ENCODE measurements around the gene ROR2.
A peak's percentile ranks its signal among the peaks of the same experiment; 100 is the strongest.

The ROR2 gene

GRCh38 chr9:91857291-91858212 is 92.5 kb downstream of the ROR2 start:
- H3K27ac Mint-ChIP-seq: peak overlapping the region in 1 of 2 donors; percentile 68
- H3K4me3 Mint-ChIP-seq: no peak overlapping the region
- no peaks in the 10 kb centered on the region for H3K4me1 Mint-ChIP-seq
- no peaks in the 10 kb centered on the region for H3K9me3 Mint-ChIP-seq
- no peak for ATAC-seq
- no peak for DNase-seq
- H3K27me3 Mint-ChIP-seq: peaks cover 11% of the 10 kb centered on the region

DNA sequence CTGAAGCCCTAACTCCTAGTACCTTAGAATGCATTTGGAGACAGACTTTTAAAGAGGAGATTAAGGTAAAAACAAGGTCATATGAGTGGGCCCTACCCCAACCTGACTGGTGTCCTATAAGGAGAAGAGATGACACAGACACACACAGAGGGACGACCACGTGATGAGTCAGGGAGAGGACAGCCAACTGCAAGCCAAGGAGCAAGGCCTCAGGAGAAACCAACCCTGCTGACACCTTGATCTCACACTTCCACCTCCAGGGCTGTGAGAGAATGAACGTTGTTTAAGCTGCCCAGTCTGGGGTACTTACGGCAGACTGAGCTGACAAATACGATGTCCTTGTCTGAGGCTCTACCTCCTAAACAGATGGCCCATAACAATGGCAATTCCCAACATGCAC is 93.6 kb downstream of the ROR2 start:
- Mint-ChIP-seq H3K9me3 (no peaks in the 10 kb centered on the region), H3K4me1 (no peaks in the 10 kb centered on the region), H3K27me3 (peaks cover 11% of the 10 kb centered on the region), H3K4me3 (no peak overlapping the region), H3K27ac (no peak overlapping the region)
- DNase-seq: no peak
- no peak for ATAC-seq

- Mint-ChIP-seq H3K9me3 (no peaks in the 10 kb centered on the region), H3K27ac (no peak overlapping the region)
- ATAC-seq: no peak
Observed at GRCh38 chr9:91855196-91855595, 94.8 kb downstream of the ROR2 start.

DNA sequence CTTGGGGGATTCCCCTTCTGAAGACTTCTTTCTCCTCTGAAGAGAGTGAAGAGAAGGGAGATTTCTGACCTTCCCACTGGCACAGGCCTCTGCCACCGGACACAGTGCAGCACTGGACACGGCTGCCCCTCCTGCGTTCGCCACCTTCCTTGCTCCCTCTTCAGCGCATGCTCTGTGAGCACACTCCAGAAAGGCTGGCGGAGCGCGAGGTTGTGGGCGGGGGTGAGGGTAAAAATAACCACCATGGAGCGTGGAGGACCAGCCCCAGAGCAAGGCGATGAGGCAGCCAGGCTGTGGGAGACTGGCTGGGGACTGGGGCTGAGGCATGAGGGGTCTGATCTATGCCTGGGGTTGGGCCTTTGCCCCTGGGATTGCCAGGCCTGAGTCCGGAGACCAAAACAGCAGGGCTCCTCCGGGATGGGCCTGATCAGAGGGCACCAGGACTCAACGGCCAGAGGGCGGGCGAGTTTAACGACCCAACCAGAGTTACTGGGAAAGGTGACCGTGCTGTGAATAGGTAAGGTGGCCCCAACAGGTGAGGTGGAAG is 97.2 kb downstream of the ROR2 start:
- no peak overlapping the region for H3K27ac Mint-ChIP-seq
- H3K4me3 Mint-ChIP-seq: no peak overlapping the region
- no peaks in the 10 kb centered on the region for H3K9me3 Mint-ChIP-seq
- ATAC-seq (peak; percentile 31), DNase-seq (no peak)
- H3K27me3 Mint-ChIP-seq: peaks cover 18% of the 10 kb centered on the region
- H3K4me1 Mint-ChIP-seq: peaks cover under 1% of the 10 kb centered on the region

More at GRCh38 chr9:91855196-91855595, 94.8 kb downstream of the ROR2 start:
- DNase-seq: no peak
- peaks cover 11% of the 10 kb centered on the region for H3K27me3 Mint-ChIP-seq
- no peak overlapping the region for H3K4me3 Mint-ChIP-seq
- H3K4me1 Mint-ChIP-seq: no peaks in the 10 kb centered on the region

DNA sequence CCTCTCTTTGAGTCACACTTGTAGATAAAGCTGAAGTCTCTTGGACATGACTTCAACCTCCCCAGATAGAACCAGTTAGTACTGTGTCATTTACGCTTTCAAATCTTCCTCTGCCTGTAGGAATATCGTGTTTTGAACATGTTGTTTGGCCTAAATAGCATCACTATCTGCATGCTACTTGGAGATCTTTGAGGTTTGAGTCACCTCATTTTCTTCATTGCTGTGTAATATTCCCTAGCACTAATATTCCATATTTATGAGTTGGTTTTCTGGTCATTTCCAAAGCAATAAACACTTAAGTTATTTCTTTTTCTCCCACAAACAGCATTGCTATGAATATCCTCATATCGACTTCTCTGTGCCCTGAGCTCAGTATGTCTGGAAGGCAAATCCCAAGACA is 100.3 kb downstream of the ROR2 start:
- H3K9me3 Mint-ChIP-seq: no peaks in the 10 kb centered on the region
- no peak for ATAC-seq
- no peak for DNase-seq
- H3K4me3 Mint-ChIP-seq: no peak overlapping the region
- peaks cover 18% of the 10 kb centered on the region for H3K27me3 Mint-ChIP-seq
- H3K27ac Mint-ChIP-seq: no peak overlapping the region
- peaks cover 14% of the 10 kb centered on the region for H3K4me1 Mint-ChIP-seq

- ATAC-seq: no peak
- H3K27ac Mint-ChIP-seq: no peak overlapping the region
- no peaks in the 10 kb centered on the region for H3K9me3 Mint-ChIP-seq
- H3K27me3 Mint-ChIP-seq: peaks cover 25% of the 10 kb centered on the region
- H3K4me3 Mint-ChIP-seq: no peak overlapping the region
- peaks cover 27% of the 10 kb centered on the region for H3K4me1 Mint-ChIP-seq
- no peak for DNase-seq
Observed at GRCh38 chr9:91848146-91848545, 101.9 kb downstream of the ROR2 start.

DNA sequence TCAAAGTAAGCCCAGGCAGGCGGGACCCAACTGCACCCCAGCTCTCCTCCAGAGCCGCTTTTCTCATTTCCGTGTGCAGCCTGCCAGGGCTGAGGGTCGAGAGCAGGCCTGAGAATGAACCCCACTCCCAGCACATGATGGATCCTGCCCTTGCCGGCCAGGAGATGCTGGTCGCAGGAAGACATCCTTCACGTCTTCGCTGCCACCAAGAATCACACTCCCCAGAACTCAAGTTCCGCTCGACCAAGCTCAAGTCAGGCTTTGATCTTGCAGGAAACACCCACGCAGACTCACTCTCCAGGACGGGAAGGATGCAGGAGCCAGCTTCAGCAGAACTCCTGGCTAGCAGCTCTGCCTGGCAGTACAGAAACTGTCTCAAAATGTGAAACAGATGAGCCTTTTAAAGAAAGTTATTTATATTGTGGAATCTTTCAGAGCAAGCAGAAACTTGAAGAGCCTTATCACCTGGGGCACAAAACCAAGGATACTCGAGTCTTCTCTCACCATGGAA is 102.4 kb downstream of the ROR2 start:
- Mint-ChIP-seq H3K27ac (no peak overlapping the region), H3K9me3 (no peaks in the 10 kb centered on the region), H3K4me3 (peak overlapping the region in 1 of 2 donors; percentile 35), H3K27me3 (peaks cover 25% of the 10 kb centered on the region), H3K4me1 (peaks cover 27% of the 10 kb centered on the region)
- no peak for DNase-seq
- no peak for ATAC-seq

GRCh38 chr9:91845879-91846278 is 104.1 kb downstream of the ROR2 start:
- no peak overlapping the region for H3K4me3 Mint-ChIP-seq
- peaks cover 27% of the 10 kb centered on the region for H3K4me1 Mint-ChIP-seq
- peaks cover 36% of the 10 kb centered on the region for H3K27me3 Mint-ChIP-seq
- no peak overlapping the region for H3K27ac Mint-ChIP-seq
- no peaks in the 10 kb centered on the region for H3K9me3 Mint-ChIP-seq
- ATAC-seq: no peak
- no peak for DNase-seq

- Mint-ChIP-seq H3K4me3 (no peak overlapping the region), H3K27ac (no peak overlapping the region), H3K27me3 (peaks cover 42% of the 10 kb centered on the region), H3K9me3 (no peaks in the 10 kb centered on the region), H3K4me1 (peaks cover 33% of the 10 kb centered on the region)
- no peak for ATAC-seq
- DNase-seq: no peak
Observed at GRCh38 chr9:91844701-91845291, 105.2 kb downstream of the ROR2 start.

- H3K4me3 Mint-ChIP-seq: peak overlapping the region in 1 of 2 donors; percentile 16
- peaks cover 42% of the 10 kb centered on the region for H3K27me3 Mint-ChIP-seq
- H3K4me1 Mint-ChIP-seq: peaks cover 33% of the 10 kb centered on the region
- no peak overlapping the region for H3K27ac Mint-ChIP-seq
- DNase-seq (no peak), ATAC-seq (no peak)
- H3K9me3 Mint-ChIP-seq: no peaks in the 10 kb centered on the region
Observed at GRCh38 chr9:91844190-91844589, 105.8 kb downstream of the ROR2 start.

- peaks cover 33% of the 10 kb centered on the region for H3K4me1 Mint-ChIP-seq
- H3K9me3 Mint-ChIP-seq: no peaks in the 10 kb centered on the region
- peak overlapping the region in 1 of 2 donors; percentile 16 for H3K4me3 Mint-ChIP-seq
- no peak overlapping the region for H3K27ac Mint-ChIP-seq
- ATAC-seq (no peak), DNase-seq (no peak)
- peaks cover 47% of the 10 kb centered on the region for H3K27me3 Mint-ChIP-seq
Observed at GRCh38 chr9:91843623-91844148, 106.3 kb downstream of the ROR2 start.

DNA sequence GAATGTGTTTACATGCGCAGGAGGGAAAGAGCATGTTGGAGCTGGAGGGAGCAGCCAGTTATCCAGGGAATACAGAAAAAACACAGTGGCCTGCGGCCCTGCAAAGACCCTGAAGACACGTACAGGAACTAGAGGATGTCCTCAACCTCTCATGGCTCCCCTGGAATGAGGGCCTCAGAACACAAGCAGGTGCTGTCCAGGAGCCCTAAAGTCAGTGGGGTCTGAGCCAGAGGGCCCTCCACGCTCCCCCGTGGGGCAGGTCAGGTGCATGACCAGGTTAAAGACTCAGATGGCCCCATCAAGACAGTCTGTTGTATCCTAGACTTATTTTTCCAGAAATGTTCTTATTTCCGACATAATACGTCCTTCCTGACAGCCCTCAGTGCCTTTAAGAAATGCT is 106.9 kb downstream of the ROR2 start:
- H3K27ac Mint-ChIP-seq: no peak overlapping the region
- H3K4me3 Mint-ChIP-seq: no peak overlapping the region
- H3K27me3 Mint-ChIP-seq: peaks cover 51% of the 10 kb centered on the region
- H3K4me1 Mint-ChIP-seq: peaks cover 33% of the 10 kb centered on the region
- DNase-seq: no peak
- no peak for ATAC-seq
- no peaks in the 10 kb centered on the region for H3K9me3 Mint-ChIP-seq

DNA sequence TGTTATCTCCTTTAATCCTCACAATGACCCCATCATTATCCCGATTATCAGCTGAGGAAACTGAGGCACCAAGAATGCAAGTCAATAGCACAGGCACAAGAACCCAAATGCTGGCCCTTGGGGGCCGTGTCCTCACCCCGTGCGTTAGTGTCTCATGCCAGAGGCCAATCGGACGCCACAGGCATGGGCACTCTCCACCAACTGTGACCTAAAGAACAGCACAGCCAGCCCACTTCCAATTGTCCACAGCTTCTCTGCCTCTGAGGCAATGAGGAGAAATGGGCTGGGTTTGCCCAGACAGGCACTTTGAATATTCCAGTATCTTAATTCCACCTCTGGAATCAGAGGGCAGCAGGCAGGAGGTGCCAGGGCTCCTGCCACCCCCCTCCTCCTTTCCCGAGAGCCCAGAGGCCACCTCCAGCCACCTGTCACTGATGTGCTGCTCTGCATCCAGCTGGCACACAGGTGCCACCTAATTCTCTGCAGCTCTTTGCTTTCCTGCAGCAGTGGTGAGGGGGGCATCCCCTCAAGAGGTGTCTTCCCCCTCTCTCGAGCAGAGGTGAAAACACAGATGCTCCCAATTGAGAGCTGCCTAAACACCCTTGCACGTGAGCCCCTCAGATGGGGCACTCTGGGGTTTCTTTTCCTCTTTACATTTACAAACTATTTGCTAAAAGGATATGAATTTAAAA is 107.5 kb downstream of the ROR2 start:
- Mint-ChIP-seq H3K27ac (no peak overlapping the region), H3K9me3 (no peaks in the 10 kb centered on the region), H3K27me3 (peaks cover 51% of the 10 kb centered on the region), H3K4me3 (no peak overlapping the region), H3K4me1 (peaks cover 28% of the 10 kb centered on the region)
- ATAC-seq: no peak
- DNase-seq: no peak

DNA sequence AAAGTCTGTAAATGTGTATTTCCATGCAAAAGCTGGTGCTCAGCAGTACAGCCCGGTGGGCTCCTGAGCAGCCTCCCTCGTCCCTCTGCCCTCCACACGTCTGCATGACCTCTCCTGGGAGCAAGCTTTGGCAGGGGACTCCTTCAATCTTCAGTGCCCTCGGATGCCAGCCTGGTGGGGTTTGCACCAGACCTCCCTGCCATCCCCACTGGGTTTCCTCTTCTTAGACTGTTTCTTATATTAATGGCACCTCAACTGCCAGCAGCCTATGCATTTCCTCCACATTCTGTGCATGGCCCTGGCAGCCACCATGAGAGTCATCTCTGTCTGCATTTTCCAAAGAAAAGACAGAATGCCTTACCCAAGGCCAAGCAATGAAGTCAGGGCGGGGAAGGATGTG is 108.4 kb downstream of the ROR2 start:
- Mint-ChIP-seq H3K4me1 (peaks cover 19% of the 10 kb centered on the region), H3K27me3 (peaks cover 51% of the 10 kb centered on the region), H3K27ac (no peak overlapping the region)

GRCh38 chr9:91840882-91841281 is 109.1 kb downstream of the ROR2 start:
- Mint-ChIP-seq H3K27ac (no peak overlapping the region), H3K4me3 (no peak overlapping the region), H3K27me3 (peaks cover 55% of the 10 kb centered on the region), H3K4me1 (peaks cover 19% of the 10 kb centered on the region), H3K9me3 (no peaks in the 10 kb centered on the region)
- DNase-seq (no peak), ATAC-seq (no peak)

More for the DNA sequence above, 108.4 kb downstream of the ROR2 start:
- Mint-ChIP-seq H3K9me3 (no peaks in the 10 kb centered on the region), H3K4me3 (no peak overlapping the region)
- ATAC-seq (no peak), DNase-seq (no peak)

All from stimulated activated naive CD8-positive, alpha-beta T cell treated with anti-CD3 and anti-CD28 coated beads, Interleukin-15, amount 100 ng/mL, for 72 hours (primary cell).